WERI-Rb-1 (cell line): ENCODE measurements around the gene EYA2.

Source experiments
- DNase-seq: peaks from one replicate; pipeline ENCODE4 v3.0.0-alpha.2; 2020
- H3K27ac ChIP-seq: fragments of 250-450 bp; sonication (Bioruptor Pico); 2 replicates; pipeline ENCODE4 v1.5.1; 2020; ENCODE audit warnings: mild to moderate bottlenecking, moderate library complexity
- H3K27me3 ChIP-seq: fragments of 250-450 bp; sonication (Bioruptor Pico); 2 replicates; pipeline ENCODE4 v1.5.1; 2021; ENCODE audit warnings: mild to moderate bottlenecking, low read depth, moderate library complexity; ENCODE audit not compliant: insufficient read depth, severe bottlenecking
- H3K36me3 ChIP-seq: fragments of 250-450 bp; sonication (Bioruptor Pico); 2 replicates; pipeline ENCODE4 v1.5.1; 2020; ENCODE audit warnings: mild to moderate bottlenecking, moderate library complexity
- H3K4me3 ChIP-seq: 2 replicates; pipeline ENCODE4 v1.5.1; 2011; ENCODE audit warnings: low read depth, mild to moderate bottlenecking, control low read depth, low read length
- H3K9me3 ChIP-seq: fragments of 250-450 bp; sonication (Bioruptor Pico); 2 replicates; pipeline ENCODE4 v1.5.1; 2021; ENCODE audit warnings: mild to moderate bottlenecking, moderate library complexity; ENCODE audit not compliant: severe bottlenecking
- CTCF ChIP-seq: IDR thresholded peaks from 2 replicates; pipeline ENCODE4 v1.5.1; 2011; ENCODE audit warnings: low read depth, mild to moderate bottlenecking, control low read depth, inconsistent platforms, low read length

The EYA2 gene

GRCh38 chr20:46935394-46936017 lies 40.9 kb downstream of the EYA2 start:
- Histone ChIP-seq H3K36me3 (peaks cover 23% of the 10 kb centered on the region), H3K9me3 (no peaks in the 10 kb centered on the region), H3K27me3 (no peaks in the 10 kb centered on the region), H3K4me3 (no peak overlapping the region), H3K27ac (no peak overlapping the region)
- DNase-seq, result no peak
- TF ChIP-seq CTCF, result no peak

- Histone ChIP-seq H3K36me3 (peaks cover 24% of the 10 kb centered on the region), H3K27ac (peak overlapping the region; percentile 51), H3K27me3 (no peaks in the 10 kb centered on the region), H3K9me3 (no peaks in the 10 kb centered on the region), H3K4me3 (peak overlapping the region; percentile 12; the same call in 1 of the 2 replicates)
- peak; percentile 59 for DNase-seq
- no peak for TF ChIP-seq CTCF
Measured at GRCh38 chr20:46936415-46937156, 41.9 kb downstream of the EYA2 start.

- no peak overlapping the region for H3K4me3 ChIP-seq
- no peak for TF ChIP-seq CTCF
- peaks cover 21% of the 10 kb centered on the region for H3K36me3 ChIP-seq
- H3K27me3 ChIP-seq, result no peaks in the 10 kb centered on the region
- DNase-seq, result no peak
- no peaks in the 10 kb centered on the region for H3K9me3 ChIP-seq
- peak overlapping the region; percentile 51 for H3K27ac ChIP-seq
Measured at GRCh38 chr20:46937157-46937523, 42.5 kb downstream of the EYA2 start.

- Histone ChIP-seq H3K36me3 (peaks cover 19% of the 10 kb centered on the region), H3K4me3 (no peak overlapping the region), H3K27me3 (no peaks in the 10 kb centered on the region), H3K27ac (peak overlapping the region; percentile 51; the same call in 1 of the 2 replicates), H3K9me3 (no peaks in the 10 kb centered on the region)
- no peak for DNase-seq
- no peak for TF ChIP-seq CTCF
Measured at GRCh38 chr20:46937533-46938226, 43.0 kb downstream of the EYA2 start.

GRCh38 chr20:46938434-46938833 lies 43.8 kb downstream of the EYA2 start:
- no peaks in the 10 kb centered on the region for H3K9me3 ChIP-seq
- no peak overlapping the region for H3K4me3 ChIP-seq
- no peaks in the 10 kb centered on the region for H3K27me3 ChIP-seq
- no peak for DNase-seq
- TF ChIP-seq CTCF, result no peak
- H3K27ac ChIP-seq, result no peak overlapping the region
- peaks cover 22% of the 10 kb centered on the region for H3K36me3 ChIP-seq
